ENCODE data around the gene MED12L. TPM values are rescaled to one million over a fixed set of nuclear protein-coding genes. Genes with fewer than 3 reads are reported as not detected.

The MED12L gene
- total and polyA plus RNA-seq, 9 of the 15 experiments (the other 6 are each of a cell fraction or from before 2014, with no cell fraction given), result not detected

DNA sequence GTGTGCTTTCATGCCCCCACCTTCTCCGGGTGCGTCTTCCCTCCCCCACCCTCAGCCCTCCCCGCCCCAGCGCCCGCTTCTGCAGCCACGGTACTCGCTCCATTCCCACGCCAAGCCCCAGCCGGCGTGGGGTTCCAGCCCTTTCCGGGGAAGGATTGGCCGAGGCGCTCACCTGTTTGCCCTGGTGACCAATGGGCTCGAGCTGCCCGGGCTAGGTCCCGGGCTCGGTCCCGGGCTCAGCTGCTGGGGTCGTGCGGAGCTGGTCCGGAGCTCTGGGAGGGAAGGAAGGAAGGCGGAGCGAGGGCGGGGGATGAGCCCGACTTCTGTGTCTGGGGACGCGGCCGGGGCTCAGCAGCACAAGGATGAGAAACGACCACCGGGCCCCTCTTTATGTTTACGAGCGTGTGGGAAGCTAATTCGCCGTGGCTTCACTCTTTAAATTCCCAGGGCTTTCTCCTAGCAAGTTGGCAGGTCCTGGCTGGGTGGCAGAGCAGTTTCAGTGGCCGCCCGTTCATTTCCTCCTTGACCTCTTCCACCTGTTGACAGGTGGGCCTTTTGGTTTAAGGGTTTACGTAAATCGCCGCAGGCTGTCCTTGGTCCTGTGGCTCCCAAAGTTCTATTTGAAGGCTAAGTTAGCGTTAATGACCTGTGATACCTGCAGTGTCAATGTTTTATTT, 375.4 kb downstream of the MED12L start, which contains the start of gene IGSF10:
Gene IGSF10 (minus strand): TSS at position 288 of the 677 bp plus-strand sequence. CDS start 2,352 bp downstream, outside the sequence.
- DNase-seq (ENCODE audit: extremely low read depth in 1 of 4, low spot score in 3 of 4), result peak in 2 of 4 experiments; percentile 11 to 16
- Histone ChIP-seq H3K9me3 (replicated peaks; ENCODE audit: control insufficient read depth, insufficient read depth, low read depth, low read length) (no peaks in the 10 kb centered on the region), H2AFZ (ENCODE audit: low read depth, low read length) (peak within 1 kb of the TSS; percentile 40), H3K79me2 (ENCODE audit: control insufficient read depth, insufficient read depth, low read length) (no peaks in the 10 kb centered on the region), H3K4me1 (replicated peaks in 1 of 2; ENCODE audit: control insufficient read depth in 2 of 2, insufficient read depth in 2 of 2, low read length in 2 of 2) (peaks cover 0 to 4% of the 10 kb centered on the region in 2 experiments; a peak in 2 of 5 replicates), H3K36me3 (ENCODE audit: control insufficient read depth, insufficient read depth, low read length) (no peaks in the 10 kb centered on the region), H3K4me3 (peak within 1 kb of the TSS; percentile 24), H3K27me3 (ENCODE audit: control insufficient read depth in 2 of 2, insufficient read depth in 2 of 2, low read length in 2 of 2) (peaks cover 13 to 21% of the 10 kb centered on the region in 2 experiments; a peak in 4 of 5 replicates), H4K20me1 (replicated peaks; ENCODE audit: control insufficient read depth, insufficient read depth, low read length) (no peaks in the 10 kb centered on the region), H3K9ac (ENCODE audit: insufficient read depth in 1 of 2, low read depth in 2 of 2, low read length in 2 of 2) (peak within 1 kb of the TSS in 1 of 2 experiments; percentile 78; a peak in 2 of 4 replicates), H3K4me2 (ENCODE audit: insufficient read depth, low read length) (peak within 1 kb of the TSS; percentile 35; the same call in 1 of the 2 replicates), H3K27ac (ENCODE audit: extremely low read depth, low read depth, low read length) (no peak within 1 kb of the TSS), H3K9me1 (ENCODE audit: control insufficient read depth, insufficient read depth, low read length) (no peaks in the 10 kb centered on the region)
- POLR2A ChIA-PET, result interaction anchor here (0.6 to 1.1 kb wide), 2 partner anchors 15 to 37 kb away, joined by 3 read pairs; no protein-coding TSS in a partner anchor
- WGBS (ENCODE audit: insufficient coverage, low coverage, missing lambda C conversion rate), result 7% methylated on average over 36 of the region's 40 CpGs
- peak; percentile 44 for ATAC-seq
- no TSS peak for BruUV-seq (replicated peaks)
- CTCF ChIA-PET (ENCODE audit: low intra/inter-chr PET ratio), result no interaction called here
- in situ Hi-C loops (cut with MboI) (no loop called here), intact Hi-C loops (cut with micrococcal nuclease) (no loop called here)
- FAIRE-seq, result no peak
- no peak for TF ChIP-seq CTCFL (IDR thresholded peaks at IDR 0.05; ENCODE audit: borderline replicate concordance, insufficient read depth, low read depth, low read length, poor library complexity, severe bottlenecking)
- TF ChIP-seq AFF1 (IDR thresholded peaks at IDR 0.05; ENCODE audit: low read depth in 1 of 2, partially characterized antibody in 2 of 2), result no peak
- TF ChIP-seq, protein P1, sequence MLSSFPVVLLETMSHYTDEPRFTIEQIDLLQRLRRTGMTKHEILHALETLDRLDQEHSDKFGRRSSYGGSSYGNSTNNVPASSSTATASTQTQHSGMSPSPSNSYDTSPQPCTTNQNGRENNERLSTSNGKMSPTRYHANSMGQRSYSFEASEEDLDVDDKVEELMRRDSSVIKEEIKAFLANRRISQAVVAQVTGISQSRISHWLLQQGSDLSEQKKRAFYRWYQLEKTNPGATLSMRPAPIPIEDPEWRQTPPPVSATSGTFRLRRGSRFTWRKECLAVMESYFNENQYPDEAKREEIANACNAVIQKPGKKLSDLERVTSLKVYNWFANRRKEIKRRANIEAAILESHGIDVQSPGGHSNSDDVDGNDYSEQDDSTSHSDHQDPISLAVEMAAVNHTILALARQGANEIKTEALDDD (IDR thresholded peaks at IDR 0.05), result no peak
- TF ChIP-seq ZNF253 (CRISPR knock-in tag; conservative IDR thresholded peaks at IDR 0.05), result no peak
- TF ChIP-seq, protein P2, sequence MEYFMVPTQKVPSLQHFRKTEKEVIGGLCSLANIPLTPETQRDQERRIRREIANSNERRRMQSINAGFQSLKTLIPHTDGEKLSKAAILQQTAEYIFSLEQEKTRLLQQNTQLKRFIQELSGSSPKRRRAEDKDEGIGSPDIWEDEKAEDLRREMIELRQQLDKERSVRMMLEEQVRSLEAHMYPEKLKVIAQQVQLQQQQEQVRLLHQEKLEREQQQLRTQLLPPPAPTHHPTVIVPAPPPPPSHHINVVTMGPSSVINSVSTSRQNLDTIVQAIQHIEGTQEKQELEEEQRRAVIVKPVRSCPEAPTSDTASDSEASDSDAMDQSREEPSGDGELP (CRISPR knock-in tag; IDR thresholded peaks at IDR 0.05; ENCODE audit: borderline replicate concordance), result no peak
- TF ChIP-seq POLR2AphosphoS5 (IDR thresholded peaks at IDR 0.05; ENCODE audit: control insufficient read depth, insufficient read depth, low read depth, low read length), result no peak
- TF ChIP-seq EHMT2 (IDR thresholded peaks at IDR 0.05), result no peak
- TF ChIP-seq, protein P3, sequence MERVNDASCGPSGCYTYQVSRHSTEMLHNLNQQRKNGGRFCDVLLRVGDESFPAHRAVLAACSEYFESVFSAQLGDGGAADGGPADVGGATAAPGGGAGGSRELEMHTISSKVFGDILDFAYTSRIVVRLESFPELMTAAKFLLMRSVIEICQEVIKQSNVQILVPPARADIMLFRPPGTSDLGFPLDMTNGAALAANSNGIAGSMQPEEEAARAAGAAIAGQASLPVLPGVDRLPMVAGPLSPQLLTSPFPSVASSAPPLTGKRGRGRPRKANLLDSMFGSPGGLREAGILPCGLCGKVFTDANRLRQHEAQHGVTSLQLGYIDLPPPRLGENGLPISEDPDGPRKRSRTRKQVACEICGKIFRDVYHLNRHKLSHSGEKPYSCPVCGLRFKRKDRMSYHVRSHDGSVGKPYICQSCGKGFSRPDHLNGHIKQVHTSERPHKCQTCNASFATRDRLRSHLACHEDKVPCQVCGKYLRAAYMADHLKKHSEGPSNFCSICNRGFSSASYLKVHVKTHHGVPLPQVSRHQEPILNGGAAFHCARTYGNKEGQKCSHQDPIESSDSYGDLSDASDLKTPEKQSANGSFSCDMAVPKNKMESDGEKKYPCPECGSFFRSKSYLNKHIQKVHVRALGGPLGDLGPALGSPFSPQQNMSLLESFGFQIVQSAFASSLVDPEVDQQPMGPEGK (CRISPR knock-in tag; IDR thresholded peaks at IDR 0.05; ENCODE audit: borderline replicate concordance), result no peak

Data from K562 (cell line).